Muscle of arm (tissue), 12 donors: ENCODE results near the gene SMTNL2. TPM values are rescaled to one million over a fixed set of nuclear protein-coding genes. Genes with fewer than 3 reads are reported as not detected.
A peak's percentile ranks its signal among the peaks of the same experiment; 100 is the strongest.
"Not testable (repeated sequence)": the region's sequence is repeated elsewhere in the genome, so short reads cannot be mapped to it uniquely, and the experiment has no call there.

Source experiments
- DNase-seq: peaks from one replicate; pipeline ENCODE4 v3.0.0-alpha.2; 2013
- polyA plus RNA-seq, 12 donors: library from polyadenylated mRNA; unstranded; fragments of 120-200 nt; gene quantifications; one replicate each; pipeline ENCODE4 v1.2.1, GENCODE V29; 2013; ENCODE audit not compliant: insufficient read length in 12 of 12

Gene SMTNL2
- polyA plus RNA-seq, 12 donors = 48.5 to 198 (median 98.3) TPM; not detected in 1

DNA sequence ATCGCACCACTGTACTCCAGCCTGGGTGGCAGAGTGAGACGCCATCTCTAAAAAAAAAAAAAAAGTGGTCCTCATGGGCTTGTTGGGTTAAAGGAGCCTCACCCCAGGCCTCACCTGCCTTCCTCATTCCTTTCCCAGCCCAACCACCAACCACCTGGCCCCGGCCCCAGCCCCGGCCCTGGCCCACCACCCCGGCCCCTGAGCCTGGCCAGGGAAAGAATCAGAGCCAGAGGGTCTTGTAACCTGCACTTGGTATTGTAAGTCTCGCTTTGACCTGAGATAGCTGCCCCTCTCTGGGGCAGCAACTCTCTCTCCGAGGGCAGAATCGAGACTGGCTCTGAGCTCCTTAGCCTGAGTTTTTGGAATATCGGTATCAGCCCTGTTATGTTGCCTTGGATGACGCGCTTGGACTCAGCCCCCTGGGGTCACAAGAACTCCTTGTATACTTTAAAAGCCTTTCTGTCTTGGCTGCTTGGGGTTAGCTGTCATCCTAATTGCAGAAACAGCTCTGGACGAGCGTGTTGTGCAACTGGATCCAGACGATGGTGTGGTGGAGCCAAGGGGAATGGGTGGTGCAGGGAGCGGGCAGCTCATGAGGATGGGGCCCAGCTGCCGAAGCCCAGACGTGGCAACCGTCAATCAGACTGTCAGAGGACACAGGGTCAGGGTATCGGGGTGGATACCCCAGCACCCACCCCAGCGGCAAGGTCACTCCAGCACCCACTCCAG lies 14.6 kb downstream of the SMTNL2 start:
- peak; percentile 66 for DNase-seq

DNA sequence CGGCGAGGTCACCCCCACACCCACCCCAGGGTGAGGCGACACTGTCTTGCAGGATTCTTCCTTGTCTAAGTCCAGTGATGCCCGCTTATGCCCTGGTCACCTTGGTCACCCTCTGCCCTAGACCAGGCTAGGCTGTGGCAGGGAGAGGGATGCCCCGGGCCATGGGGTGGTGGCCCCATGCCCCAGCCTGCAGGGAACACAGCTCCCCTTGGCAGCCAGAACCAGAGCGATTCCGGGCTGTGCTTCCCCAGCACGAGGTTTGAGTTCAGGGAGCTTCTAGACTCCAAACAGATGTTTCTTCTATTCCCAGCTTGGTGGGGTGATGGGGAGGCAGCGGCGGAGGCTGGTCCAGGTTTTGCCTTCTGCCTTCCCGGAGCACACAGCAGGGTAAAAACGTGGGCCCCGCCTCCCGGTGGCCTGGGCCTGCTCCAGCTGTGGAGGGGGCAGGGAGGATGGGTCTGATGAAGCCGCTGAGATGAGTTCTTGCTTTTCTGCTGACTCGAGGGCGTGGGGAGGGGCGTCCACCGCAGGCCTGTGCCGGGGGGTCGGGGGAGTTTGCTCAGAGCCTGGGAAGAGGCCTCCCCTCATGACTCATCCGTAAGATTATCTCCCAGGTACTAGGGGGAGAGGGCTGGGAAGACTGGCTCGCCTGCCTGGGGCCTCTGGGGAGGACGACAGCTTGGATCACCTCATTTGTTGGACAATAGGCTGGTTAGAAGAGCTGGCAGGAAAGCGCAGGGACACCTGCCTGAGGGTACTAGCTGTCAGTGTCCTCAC lies 15.4 kb downstream of the SMTNL2 start:
- peak; percentile 63 for DNase-seq

DNA sequence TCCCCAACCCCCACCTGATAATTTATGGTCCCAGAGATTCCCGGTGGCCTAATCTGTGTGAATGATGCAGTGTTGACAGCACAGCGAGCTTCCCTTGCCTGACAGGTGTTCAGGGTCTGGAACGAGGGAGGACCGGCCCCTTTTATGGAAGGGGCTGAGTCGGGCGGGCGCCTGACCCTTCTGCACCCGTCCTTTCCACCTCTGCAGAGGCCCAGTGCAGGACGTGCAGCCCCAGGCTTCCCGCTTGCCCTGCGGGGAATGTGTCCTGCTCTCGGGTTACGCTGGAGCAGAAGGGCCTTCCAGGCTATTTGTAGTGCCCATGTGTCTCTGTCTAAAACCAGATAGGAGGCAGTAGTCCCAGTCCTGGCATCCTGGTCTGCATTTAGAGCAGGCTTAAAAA lies 16.2 kb downstream of the SMTNL2 start:
- no peak for DNase-seq

DNA sequence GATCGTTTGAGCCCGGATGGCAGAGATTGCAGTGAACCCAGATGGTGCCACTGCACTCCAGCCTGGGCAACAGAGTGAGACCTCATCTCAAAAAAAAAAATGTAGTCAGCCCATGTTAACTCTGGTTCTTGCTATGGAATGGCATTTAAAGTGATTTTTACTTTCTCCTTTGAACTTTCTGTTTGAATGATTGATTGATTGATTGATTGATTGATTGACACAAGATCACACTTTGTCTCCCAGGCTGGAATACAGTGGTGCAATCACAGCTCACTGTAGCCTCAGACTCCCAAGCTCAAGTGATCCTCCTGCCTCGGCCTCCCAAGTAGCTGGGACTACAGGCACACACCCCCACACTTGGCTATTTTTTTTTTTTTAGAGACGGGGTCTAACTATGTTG lies 17.0 kb downstream of the SMTNL2 start:
- no peak for DNase-seq

DNA sequence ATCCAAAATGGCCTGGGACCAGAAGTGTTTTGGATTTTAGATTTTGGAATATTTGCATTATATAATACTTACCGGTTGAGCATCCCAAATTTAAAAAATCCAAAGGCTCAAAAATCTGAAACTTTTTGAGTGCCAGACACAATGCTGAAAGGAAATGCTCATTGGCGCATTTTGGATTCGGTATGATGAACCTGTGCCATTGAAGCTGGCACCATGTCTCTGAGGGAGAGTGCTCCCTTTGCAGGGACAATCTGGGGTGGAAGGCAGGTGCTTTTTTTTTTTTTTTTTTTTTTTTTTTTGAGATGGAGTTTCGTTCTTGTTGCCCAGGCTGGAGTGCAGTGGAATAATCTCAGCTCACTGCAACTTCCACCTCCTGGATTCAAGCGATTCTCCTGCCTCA lies 17.7 kb downstream of the SMTNL2 start:
- no peak for DNase-seq

DNA sequence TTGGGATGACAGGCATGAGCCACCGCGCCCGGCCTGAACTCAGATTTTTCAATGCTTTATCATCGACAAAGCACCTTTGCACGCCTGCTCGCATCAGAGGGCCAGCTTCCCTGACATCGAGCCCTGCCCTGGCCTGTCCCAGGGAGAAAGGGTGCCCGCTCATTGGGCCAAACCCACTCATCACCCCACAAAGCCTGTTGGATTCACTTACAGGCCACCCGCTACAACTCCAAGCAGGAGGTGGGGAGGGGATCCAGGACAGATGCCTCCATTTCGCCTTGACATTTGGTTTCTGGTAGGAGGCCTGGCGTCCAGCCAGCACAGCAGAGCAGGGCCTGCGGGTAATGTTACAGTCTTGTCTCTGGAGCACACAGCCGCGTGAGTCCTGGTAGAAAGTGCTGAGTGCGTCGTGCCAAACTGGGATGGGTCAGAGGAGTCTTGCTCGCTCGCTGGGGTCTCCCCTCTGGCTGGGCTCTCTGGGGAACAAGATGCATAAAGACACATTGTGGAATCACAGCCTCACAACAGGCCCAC lies 19.8 kb downstream of the SMTNL2 start:
- peak; percentile 58 for DNase-seq

DNA sequence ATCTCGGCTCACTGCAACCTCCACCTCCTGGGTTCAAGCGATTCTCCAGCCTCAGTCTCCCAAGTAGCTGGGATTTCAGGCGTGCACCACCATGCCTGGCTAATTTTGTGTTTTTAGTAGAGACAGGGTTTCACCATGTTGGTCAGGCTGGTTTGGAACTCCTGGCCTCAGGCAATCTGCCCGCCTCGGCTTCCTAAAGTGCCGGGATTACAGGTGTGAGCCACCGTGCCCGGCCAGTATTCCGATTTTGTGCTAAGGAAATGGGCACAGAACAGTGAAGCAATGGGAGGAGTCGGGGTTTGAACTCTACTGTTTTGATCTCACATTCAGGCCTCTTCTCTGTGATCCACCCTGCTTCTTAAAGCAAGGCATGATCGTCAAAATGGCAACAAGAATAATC lies 20.4 kb downstream of the SMTNL2 start:
- not testable (repeated sequence) for DNase-seq

DNA sequence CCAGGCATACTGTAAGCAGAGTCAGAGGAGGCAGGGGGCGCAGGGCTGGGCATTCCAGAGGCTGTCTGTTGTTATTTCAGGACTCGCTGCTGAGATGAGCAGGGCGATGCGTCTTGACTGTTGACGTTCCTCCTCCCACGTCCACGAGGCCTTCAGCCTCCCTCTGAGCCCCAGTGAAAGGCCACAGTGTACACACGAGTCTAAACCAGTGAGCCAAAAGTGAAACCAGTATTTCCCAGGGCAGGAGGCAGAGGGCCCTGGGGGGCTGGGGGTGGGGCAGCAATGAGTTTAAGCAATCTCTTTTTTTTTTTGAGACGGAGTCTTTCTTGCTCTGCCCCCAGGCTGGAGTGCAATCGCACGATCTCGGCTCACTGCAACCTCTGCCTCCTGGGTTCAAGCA lies 21.5 kb downstream of the SMTNL2 start:
- DNase-seq = no peak

DNA sequence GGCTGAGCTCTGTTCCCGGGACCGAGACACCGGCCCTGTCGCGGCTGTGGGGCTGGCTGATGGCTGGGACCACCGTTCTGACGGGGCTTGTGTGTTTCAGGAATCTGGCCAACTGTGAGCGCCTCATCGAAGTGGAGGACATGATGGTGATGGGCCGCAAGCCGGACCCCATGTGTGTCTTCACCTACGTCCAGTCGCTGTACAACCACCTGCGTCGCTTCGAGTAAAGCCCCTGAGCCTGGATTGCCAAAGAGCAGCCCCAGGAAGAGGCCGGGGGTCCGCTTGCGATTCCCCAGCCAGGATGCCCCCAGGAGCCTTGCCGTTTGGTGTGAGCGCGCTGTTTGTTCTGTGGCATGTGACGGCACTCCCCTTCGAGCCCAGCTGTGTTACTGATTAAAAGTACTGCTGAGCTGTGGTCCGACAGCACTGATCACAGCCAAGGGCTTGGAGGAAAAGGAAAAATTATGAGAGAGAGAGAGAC lies 23.0 kb downstream of the SMTNL2 start:
- no peak for DNase-seq

DNA sequence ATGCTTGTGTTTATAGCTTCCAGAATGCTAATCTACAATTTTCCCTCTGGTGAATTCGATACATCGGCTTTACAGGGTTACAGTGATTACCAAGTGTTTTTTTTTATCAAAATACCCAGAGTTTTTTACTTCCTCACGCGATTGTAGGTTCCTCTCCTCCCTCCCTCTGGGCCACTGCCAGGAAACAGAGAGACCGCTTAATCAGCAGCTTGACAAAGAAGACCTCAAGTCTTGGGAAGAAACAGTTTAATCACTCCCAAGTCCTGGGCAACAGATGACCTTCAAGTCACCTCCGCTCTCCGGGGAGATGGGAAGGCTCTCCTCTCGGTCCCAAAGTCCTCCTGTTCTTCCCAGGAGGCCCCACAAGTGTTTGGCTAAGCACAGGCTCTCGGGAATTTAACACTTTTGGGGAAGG lies 23.5 kb downstream of the SMTNL2 start:
- peak; percentile 67 for DNase-seq

DNA sequence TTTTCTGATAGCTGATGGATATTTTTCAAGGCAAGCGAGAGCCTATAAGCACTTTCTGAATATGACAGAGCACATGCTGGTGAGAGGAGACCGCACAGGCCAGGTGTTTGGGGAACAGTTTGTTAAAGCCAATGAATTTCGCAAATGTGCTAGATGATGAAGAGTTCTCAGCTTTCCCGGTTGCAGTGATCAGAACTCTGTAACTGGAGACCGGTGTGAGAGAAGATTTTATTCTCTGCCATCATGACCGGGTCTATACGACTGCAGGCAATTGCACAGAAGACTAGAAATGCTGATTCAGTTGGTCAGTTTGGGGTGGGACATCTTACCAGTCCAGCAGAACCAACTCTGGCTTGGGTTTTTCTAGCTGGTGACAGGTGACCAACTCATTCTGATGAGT lies 25.4 kb downstream of the SMTNL2 start:
- no peak for DNase-seq

DNA sequence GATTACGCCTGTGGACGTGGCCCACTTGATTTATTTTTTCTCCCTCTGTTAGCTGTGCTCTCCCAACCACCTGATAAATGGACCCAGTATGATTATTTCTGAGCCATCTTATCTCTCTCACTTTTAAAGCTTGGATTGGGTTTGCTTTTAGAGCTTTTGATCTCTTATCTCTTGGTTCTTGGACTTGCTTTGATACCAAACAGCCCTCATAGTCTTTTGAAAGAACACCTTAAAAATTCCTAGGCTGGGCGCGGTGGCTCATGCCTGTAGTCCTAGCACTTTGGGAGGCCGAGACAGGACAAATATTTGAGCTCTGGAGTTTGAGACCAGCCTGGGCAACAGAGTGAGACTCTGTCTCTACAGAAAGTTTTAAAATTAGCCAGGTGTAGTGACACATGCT lies 25.8 kb downstream of the SMTNL2 start:
- no peak for DNase-seq

DNA sequence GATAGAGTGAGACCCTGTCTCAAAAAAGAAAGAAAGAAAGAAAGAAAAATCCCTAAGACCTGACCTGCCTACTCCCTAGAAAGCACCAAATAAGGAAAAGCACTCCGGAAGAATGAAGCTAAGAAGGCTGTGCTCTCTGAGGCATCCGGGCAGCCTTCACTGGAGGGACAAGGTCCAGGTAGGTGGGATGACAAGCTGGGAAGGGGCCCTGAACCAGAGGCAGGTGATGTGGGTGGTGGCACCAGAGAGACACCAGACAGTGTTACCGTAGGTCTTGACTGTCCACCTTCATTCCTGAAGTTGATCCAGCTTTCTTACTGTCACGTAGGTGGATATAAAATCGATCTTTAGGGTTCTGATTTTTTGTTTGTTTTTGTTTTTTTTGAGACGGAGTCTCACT lies 26.3 kb downstream of the SMTNL2 start:
- DNase-seq = no peak

DNA sequence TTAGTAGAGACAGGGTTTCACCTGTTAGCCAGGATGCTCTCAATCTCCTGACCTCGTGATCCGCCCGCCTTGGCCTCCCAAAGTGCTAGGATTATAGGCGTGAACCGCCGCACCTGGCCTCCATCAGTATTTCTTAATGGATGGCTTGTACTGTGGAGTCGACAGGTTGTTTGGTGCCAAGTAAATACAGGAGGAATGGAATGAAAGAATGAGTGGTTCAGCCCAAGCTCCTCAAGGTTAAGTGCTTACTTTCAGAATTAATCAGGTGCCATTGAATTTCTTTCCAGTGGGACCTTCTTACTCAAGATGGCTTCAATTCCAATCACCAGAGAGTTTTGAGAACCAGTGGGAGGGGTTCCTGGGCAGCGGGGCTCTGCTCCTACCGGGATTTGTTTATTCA lies 32.1 kb downstream of the SMTNL2 start:
- no peak for DNase-seq

DNA sequence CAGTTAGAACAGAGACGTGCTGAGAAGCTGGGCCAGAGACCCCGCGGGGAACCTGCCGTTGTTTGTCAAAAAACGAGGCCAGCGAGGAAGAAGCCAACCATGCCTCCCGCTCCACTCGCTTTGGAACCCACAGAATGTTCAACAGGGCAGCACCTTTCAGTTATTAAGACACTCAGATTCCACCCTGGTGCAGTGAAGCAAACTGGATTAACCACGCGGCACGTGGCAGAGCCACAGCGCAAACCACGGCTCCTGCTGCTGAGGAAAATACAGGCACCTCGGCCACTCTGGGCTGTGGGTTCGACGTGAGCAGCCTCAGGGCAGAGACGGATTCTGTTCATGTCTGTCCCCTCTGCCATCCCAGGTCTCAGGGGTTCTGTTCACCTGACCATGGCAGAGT lies 32.8 kb downstream of the SMTNL2 start:
- DNase-seq = no peak

DNA sequence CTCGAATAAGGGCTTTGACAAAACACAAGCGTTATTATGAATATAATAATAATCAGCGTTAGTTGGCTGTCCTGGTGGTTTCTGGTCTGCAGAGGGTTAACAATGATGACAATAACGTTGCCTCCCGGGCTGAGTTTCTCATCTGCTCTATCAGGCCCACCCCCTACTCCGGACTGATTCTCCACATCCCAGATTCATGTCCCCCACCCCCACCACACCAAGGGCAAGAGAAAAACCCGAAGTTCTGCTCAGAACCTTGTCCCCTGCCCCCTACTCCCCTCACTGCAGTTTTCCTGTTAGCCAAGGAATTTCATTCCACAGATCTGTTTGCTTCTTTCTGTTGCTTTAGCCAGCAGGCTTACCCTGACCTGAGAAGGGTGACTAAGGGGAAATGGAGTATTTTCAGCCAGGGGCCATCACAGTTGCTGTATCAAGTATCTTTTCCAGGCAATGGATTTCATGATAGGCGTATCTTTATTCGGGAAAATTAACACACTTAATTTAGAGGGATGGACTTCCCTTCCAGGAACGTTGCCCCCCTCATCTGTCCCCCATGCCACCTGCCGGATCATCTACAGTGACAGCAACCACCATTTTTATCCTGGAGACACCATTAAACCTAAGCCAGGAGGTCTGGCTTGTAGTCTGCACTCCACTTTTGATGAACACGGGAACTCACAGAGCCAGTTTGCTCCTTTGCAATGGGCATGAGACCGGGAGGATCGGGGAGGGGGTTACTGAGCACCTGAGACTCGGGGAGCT lies 33.4 kb downstream of the SMTNL2 start:
- no peak for DNase-seq

DNA sequence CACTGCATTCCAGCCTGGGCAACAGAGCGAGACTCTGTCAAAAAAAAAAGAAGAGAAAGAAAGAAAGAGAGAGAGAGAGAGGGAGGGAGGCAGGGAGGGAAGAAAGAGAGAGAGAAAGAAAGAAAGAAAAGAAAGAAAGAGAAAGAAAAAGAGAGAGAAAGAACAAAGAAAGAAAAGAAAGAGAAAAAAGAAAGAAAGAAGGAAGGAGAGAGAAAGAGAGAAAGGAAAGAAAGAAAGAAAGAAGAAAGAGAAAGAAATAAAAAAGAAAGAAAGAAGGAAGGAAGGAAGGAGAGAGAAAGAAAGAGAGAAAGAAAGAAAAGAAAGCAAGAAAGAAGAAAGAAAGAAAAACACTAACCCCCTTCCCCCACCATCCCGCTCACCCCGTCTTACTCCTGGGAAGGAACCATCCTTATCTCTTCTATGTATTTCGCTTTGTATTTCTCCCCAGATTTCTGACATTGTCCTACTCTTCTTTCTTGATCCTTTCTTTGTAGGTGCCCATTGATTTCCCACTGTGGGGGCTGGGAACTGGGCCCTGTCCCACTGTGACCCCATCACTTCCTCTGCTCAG lies 36.3 kb downstream of the SMTNL2 start:
- DNase-seq = no peak

DNA sequence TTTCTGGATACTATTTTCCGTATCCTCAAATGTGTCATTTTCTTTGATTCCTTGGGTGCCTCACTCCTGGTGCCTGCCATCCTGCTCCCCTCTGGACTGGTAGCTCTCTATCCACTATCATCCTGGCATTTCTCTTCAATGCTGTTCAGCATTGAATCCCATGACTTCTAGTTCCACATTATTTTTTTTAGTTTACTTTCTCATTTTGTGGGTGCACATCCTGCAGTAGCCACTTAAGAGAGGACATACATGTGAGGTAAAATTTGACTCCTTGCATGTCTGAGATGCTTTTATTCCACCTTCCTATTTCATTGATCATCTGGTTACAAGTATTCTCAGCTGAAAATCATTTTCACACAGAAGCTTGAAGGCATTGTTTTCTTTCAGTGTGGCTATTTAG lies 38.0 kb downstream of the SMTNL2 start:
- no peak for DNase-seq

DNA sequence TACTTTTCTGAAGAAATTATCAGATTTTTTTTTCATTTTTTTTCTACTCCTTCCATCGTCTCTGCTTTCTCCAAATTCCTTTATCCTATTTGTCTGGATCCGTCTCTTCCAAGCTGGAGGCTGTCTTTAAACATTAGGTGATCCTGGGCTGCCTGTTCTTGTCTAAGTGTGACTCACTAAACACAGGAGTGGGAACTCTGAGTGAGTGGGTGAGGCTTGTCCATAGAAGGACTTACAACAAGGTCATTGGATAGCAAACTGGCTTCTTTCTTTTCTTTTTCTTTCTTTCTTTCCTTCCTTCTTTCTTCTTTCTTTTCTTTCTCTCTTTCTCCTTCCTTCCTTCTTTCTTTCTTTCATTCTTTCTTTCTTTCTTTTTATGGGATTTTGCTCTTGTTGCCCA lies 38.9 kb downstream of the SMTNL2 start:
- DNase-seq = no peak

DNA sequence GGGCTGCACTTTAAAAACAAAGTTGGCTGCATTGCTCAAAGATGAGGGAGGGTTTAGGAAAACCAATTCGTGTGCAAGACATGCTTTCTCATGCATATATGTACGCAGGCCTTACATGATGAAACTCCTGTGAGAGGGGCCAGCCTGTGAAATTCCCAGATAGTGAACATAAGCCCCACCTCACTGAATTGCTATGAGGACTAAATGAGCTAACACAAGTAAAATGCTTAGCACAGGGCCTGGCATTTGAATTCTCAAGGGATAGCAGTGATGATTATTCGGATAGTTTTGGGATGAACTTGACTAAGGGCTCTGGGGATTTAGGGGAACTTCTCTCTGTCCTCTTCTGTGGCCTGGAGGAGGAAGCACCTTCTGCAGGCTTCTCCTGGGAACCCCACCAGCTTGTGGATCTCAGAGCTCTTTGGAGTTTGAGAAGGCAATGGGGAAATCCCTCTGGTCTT lies 40.2 kb downstream of the SMTNL2 start:
- not testable (repeated sequence) for DNase-seq

DNA sequence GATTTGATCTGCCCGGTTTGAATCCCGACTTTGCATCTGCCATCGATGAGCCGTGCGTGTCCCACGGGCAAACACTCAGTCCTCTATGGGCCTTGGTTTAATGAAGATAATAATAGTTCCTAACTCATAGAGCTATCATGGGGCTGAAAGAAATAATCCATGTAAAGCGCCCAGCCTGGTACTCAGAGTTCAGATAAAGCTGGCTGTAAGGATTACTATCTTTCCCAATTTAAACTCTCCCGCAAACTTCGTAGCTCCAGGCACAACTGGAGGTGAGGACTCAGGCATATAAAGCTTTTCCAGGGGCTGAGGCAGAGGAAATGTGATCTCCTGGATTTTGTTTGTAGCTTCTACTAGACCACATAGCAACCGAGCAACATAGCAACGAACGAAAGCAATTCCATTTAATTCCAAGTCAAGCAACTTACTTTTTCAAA lies 40.9 kb downstream of the SMTNL2 start:
- DNase-seq = peak; percentile 74
